Hepatocyte (in vitro differentiated cells): Measurements from ENCODE around the gene DYNC2LI1.

Experiments used
- CTCF ChIP-seq: fragments of 200-600 bp; sonication (generic); IDR thresholded peaks from 2 replicates; pipeline ENCODE4 v1.5.1; 2016; ENCODE audit warnings: antibody characterized with exemption, mild to moderate bottlenecking; ENCODE audit not compliant: poor library complexity
- EZH2 ChIP-seq: fragments of 200-600 bp; sonication (generic); IDR thresholded peaks from 2 replicates; pipeline ENCODE4 v1.6.1; 2016; ENCODE audit warnings: antibody characterized with exemption, mild to moderate bottlenecking, borderline replicate concordance
- EZH2phosphoT487 ChIP-seq: fragments of 200-600 bp; sonication (generic); IDR thresholded peaks from one replicate; pipeline ENCODE4 v1.6.1; 2018; ENCODE audit warnings: antibody characterized with exemption, mild to moderate bottlenecking, low read depth, moderate library complexity; ENCODE audit not compliant: unreplicated experiment, severe bottlenecking

GRCh38 chr2:43845181-43845580 lies 71.3 kb downstream of the DYNC2LI1 start:
- TF ChIP-seq CTCF: no peak
- TF ChIP-seq EZH2: no peak
- TF ChIP-seq EZH2phosphoT487: no peak
